ENCODE data around the gene SEPTIN10.
"Not testable (repeated sequence)": the region's sequence is repeated elsewhere in the genome, so short reads cannot be mapped to it uniquely, and the experiment has no call there.

The SEPTIN10 gene

DNA sequence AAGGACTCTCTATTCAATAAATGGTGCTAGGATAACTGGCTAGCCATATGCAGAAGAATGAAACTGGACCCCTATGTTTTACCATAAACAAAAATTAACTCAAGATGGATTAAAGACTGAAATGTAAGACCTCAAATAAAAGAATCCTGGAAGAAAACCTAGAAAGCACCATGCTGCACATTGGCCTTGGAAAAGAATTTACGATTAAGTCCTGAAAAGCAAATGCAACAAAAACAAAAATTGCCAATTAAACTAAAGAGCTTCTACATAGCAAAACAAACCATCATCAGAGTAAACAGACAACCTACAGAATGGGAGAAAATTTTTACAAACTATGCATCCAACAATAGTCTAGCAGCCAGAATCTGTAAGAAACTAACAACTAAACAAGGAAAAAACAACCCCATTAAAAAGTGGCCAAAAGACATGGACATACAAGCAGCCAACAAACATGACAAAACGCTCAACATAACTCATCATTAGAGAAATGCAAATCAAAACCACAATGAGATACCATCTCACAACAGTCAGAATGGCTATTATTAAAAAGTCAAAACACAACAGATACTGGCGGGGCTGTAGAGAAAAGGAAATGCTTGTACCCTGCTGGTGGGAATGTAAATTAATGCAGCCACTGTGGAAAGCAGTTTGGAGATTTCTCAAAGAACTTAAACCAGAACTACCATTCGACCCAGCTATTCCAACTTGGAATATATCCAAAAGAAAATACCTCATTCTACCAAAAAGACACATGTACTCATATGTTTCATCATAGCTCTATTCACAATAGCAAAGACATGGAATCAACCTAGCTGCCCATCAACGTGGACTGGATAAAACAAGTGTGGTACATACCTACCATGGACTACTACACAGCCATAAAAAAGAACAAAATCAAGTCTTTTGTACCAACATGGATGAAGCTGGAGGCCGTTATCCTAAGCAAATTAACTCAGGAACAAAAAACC is 30.6 kb downstream of the SEPTIN10 start:
- TF ChIP-seq, protein P1, sequence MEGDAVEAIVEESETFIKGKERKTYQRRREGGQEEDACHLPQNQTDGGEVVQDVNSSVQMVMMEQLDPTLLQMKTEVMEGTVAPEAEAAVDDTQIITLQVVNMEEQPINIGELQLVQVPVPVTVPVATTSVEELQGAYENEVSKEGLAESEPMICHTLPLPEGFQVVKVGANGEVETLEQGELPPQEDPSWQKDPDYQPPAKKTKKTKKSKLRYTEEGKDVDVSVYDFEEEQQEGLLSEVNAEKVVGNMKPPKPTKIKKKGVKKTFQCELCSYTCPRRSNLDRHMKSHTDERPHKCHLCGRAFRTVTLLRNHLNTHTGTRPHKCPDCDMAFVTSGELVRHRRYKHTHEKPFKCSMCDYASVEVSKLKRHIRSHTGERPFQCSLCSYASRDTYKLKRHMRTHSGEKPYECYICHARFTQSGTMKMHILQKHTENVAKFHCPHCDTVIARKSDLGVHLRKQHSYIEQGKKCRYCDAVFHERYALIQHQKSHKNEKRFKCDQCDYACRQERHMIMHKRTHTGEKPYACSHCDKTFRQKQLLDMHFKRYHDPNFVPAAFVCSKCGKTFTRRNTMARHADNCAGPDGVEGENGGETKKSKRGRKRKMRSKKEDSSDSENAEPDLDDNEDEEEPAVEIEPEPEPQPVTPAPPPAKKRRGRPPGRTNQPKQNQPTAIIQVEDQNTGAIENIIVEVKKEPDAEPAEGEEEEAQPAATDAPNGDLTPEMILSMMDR (IDR thresholded peaks at IDR 0.05; ENCODE audit: poor library complexity, severe bottlenecking) = no peak
- H3K4me3 ChIP-seq (ENCODE audit: severe bottlenecking) = no peak overlapping the region
- DNase-seq (ENCODE audit: low spot score) (no peak), ATAC-seq (ENCODE audit: low read depth) (no peak)
- no peak overlapping the region for H3K27ac ChIP-seq (ENCODE audit: poor library complexity, severe bottlenecking)
- H3K36me3 ChIP-seq (ENCODE audit: low read depth) = peaks cover 41% of the 10 kb centered on the region
- H3K9me3 ChIP-seq (ENCODE audit: severe bottlenecking) = no peaks in the 10 kb centered on the region
- no peaks in the 10 kb centered on the region for H3K27me3 ChIP-seq (ENCODE audit: insufficient read depth, poor library complexity, severe bottlenecking)
- no peaks in the 10 kb centered on the region for H3K4me1 ChIP-seq (ENCODE audit: insufficient read depth, poor library complexity, severe bottlenecking)

DNA sequence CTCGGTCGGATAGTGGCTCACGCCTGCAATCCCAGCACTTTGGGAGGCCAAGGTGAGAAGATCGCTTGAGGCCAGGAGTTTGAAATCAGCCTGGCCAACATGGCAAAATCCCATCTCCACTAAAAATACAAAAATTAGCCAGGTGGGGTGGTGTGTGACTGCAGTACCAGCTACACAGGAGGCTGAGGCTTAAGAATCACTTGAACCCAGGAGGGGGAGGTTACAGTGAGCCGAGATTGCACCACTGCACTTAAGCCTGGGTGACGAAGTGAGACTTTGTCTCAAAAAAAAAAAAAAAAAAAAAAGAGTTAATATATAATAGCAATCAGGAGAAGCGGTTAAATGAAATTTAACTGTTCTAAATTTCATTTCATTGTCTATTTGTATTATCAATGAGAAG is 36.1 kb downstream of the SEPTIN10 start:
- H3K36me3 ChIP-seq (ENCODE audit: low read depth) = peaks cover 49% of the 10 kb centered on the region
- not testable (repeated sequence) for DNase-seq (ENCODE audit: low spot score); H3K4me3 ChIP-seq (ENCODE audit: severe bottlenecking); H3K4me1 ChIP-seq (ENCODE audit: insufficient read depth, poor library complexity, severe bottlenecking); H3K27me3 ChIP-seq (ENCODE audit: insufficient read depth, poor library complexity, severe bottlenecking); H3K27ac ChIP-seq (ENCODE audit: poor library complexity, severe bottlenecking); ATAC-seq (ENCODE audit: low read depth); H3K9me3 ChIP-seq (ENCODE audit: severe bottlenecking)

DNA sequence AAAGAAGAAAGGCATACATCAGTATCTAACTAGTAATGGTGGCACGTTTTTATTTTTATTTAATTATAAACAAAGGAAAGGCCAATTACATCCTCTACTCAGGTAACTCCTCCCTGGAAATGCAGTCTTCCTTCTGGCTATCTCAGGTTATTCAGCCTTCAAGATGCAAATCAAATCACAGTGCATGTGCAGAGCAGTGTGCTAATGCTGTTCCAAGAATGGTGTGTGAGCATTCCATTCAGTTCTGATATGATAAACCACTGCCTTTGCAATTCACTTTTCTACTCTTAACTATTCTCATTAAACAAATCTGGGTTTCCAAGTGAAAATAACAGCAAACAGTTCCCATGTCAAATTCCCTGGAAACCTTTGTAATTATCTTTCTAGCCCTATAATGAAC is 38.4 kb downstream of the SEPTIN10 start:
- peaks cover 60% of the 10 kb centered on the region for H3K36me3 ChIP-seq (ENCODE audit: low read depth)
- no peaks in the 10 kb centered on the region for H3K27me3 ChIP-seq (ENCODE audit: insufficient read depth, poor library complexity, severe bottlenecking)
- ATAC-seq (ENCODE audit: low read depth) = no peak
- TF ChIP-seq, protein P1 (IDR thresholded peaks at IDR 0.05; ENCODE audit: poor library complexity, severe bottlenecking) = no peak
- H3K27ac ChIP-seq (ENCODE audit: poor library complexity, severe bottlenecking) = no peak overlapping the region
- H3K9me3 ChIP-seq (ENCODE audit: severe bottlenecking) = peaks cover 2% of the 10 kb centered on the region
- no peak for DNase-seq (ENCODE audit: low spot score)
- no peak overlapping the region for H3K4me3 ChIP-seq (ENCODE audit: severe bottlenecking)
- no peaks in the 10 kb centered on the region for H3K4me1 ChIP-seq (ENCODE audit: insufficient read depth, poor library complexity, severe bottlenecking)

DNA sequence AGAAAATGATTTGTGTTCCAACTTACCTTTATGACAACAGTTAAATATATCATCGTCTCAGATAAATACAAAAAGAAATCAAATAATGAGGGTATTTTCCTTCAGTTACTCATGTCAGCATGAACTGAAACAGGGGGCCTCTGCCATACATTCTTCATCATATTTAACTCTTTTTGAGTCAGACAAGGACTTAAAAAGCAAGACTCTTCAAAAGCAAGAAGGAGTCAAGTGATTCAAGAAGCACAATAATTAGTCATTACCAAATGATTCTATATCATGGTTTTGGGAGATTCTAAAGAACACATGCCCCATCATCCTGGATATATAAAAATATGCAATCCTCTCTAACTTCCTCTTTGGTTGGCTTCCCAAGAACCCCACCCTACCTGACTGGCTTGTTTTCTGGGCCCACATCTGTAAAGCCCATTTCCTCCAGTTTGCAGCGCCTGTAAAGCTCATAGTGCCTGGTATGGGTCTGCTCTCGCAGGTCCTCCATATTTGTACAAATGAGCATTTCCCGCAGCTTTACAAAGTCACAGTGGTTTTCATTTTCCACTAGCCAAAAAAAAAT is 49.7 kb downstream of the SEPTIN10 start:
- ATAC-seq (ENCODE audit: low read depth) (no peak), DNase-seq (ENCODE audit: low spot score) (no peak)
- Histone ChIP-seq H3K9me3 (ENCODE audit: severe bottlenecking) (no peaks in the 10 kb centered on the region), H3K27me3 (ENCODE audit: insufficient read depth, poor library complexity, severe bottlenecking) (no peaks in the 10 kb centered on the region), H3K4me1 (ENCODE audit: insufficient read depth, poor library complexity, severe bottlenecking) (peaks cover 8% of the 10 kb centered on the region), H3K36me3 (ENCODE audit: low read depth) (peaks cover 65% of the 10 kb centered on the region), H3K27ac (ENCODE audit: poor library complexity, severe bottlenecking) (no peak overlapping the region), H3K4me3 (ENCODE audit: severe bottlenecking) (no peak overlapping the region)
- TF ChIP-seq, protein P1 (IDR thresholded peaks at IDR 0.05; ENCODE audit: poor library complexity, severe bottlenecking) = no peak

DNA sequence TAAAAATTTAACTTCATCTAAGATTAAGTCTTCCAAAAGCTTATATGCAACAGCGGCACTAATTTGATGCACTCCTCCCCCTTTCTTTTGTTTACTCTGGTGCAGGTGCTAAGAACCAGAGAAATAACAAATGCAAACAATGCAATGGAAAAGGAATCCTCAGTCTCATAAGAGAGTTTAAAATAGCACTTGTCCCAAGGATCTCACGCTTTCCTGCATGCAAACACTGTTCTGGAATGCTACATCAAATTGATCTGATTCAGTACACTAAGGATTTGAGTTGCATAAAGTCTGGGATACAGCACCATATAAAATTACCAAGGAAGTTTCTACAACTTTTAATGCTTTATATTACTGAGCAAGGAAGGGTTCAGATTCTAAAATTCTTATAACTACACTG is 50.5 kb downstream of the SEPTIN10 start:
- DNase-seq (ENCODE audit: low spot score) = no peak
- H3K36me3 ChIP-seq (ENCODE audit: low read depth) = peaks cover 63% of the 10 kb centered on the region
- H3K27ac ChIP-seq (ENCODE audit: poor library complexity, severe bottlenecking) = no peak overlapping the region
- H3K4me3 ChIP-seq (ENCODE audit: severe bottlenecking) = no peak overlapping the region
- H3K9me3 ChIP-seq (ENCODE audit: severe bottlenecking) = no peaks in the 10 kb centered on the region
- H3K27me3 ChIP-seq (ENCODE audit: insufficient read depth, poor library complexity, severe bottlenecking) = no peaks in the 10 kb centered on the region
- ATAC-seq (ENCODE audit: low read depth) = no peak
- TF ChIP-seq, protein P1 (IDR thresholded peaks at IDR 0.05; ENCODE audit: poor library complexity, severe bottlenecking) = no peak
- peaks cover 16% of the 10 kb centered on the region for H3K4me1 ChIP-seq (ENCODE audit: insufficient read depth, poor library complexity, severe bottlenecking)

Measured in RWPE2 (cell line).